ENCODE data around the gene COL9A3.

The COL9A3 gene

GRCh38 chr20:62778601-62779416 is 38.0 kb upstream of the COL9A3 start:
- no peak for DNase-seq

- DNase-seq: no peak
These were observed 37.5 kb upstream of the COL9A3 start for GRCh38 chr20:62779417-62779685.

GRCh38 chr20:62780204-62780603 is 36.6 kb upstream of the COL9A3 start:
- DNase-seq: no peak

- no peak for DNase-seq
These were observed 36.2 kb upstream of the COL9A3 start for GRCh38 chr20:62780696-62781095.

GRCh38 chr20:62782149-62782892 is 34.5 kb upstream of the COL9A3 start:
- no peak for DNase-seq

- DNase-seq: no peak
These were observed 34.0 kb upstream of the COL9A3 start for GRCh38 chr20:62782893-62783278.

GRCh38 chr20:62784497-62784896 is 32.4 kb upstream of the COL9A3 start:
- no peak for DNase-seq

- no peak for DNase-seq
These were observed 31.5 kb upstream of the COL9A3 start for GRCh38 chr20:62785393-62785792.

GRCh38 chr20:62786157-62786556 is 30.7 kb upstream of the COL9A3 start:
- DNase-seq: no peak

DNA sequence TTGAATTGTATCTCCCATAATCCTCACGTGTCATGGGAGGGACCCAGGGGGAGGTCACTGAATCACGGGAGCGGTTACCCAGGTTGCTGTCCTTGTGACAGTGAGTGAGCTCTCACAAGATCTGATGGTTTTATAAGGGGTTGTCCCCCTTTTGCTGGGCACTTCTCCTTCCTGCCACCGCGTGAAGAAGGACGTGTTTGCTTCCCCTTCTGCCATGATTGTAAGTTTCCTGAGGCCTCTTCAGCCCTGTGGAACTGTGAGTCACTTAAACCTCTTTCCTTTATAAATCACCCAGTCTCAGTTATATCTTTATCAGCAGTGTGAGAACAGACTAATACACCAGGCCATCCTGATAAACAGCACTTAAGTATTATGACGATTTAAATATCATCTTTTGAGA is 29.5 kb upstream of the COL9A3 start:
- no peak for DNase-seq

DNA sequence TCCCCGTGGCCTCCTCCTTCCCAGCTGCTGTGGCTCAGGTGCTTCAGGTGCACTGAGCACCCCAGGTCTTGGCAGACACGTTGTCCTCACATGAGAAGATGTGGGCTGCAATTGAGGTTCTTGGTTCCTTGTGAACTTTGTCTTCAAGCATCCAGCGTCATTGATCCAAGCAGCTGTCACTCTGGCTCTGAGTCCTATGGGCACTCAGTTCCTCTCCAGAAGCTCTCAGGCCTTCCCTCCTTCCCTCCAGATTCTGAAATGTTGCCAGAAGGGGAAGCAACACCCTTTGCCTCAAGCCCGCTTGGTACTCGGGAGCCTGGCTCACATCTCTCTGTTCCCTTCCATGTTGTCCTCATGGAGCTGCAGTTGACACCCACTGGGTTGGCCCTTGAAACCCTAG is 29.0 kb upstream of the COL9A3 start:
- DNase-seq: no peak

DNA sequence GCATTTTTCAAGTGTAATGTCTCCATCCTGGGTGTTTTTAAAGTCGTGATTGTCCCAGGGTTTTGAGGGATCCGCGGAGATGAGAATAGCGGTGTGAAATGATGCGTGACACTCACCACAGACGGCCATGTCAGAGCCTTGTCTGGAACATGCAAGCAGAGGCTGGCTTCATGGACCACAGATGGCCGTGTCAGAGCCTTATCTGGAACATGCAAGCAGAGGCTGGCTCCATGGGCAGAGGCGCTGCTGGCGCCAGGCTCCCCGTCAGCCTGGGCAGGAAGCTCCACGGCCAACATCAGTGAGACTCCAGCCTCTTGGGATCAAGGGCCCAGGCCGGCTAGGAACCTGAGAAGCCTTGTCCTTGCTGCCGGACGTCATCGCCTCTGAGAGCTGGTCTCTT is 28.2 kb upstream of the COL9A3 start:
- DNase-seq: no peak

GRCh38 chr20:62790075-62790474 is 26.8 kb upstream of the COL9A3 start:
- no peak for DNase-seq

DNA sequence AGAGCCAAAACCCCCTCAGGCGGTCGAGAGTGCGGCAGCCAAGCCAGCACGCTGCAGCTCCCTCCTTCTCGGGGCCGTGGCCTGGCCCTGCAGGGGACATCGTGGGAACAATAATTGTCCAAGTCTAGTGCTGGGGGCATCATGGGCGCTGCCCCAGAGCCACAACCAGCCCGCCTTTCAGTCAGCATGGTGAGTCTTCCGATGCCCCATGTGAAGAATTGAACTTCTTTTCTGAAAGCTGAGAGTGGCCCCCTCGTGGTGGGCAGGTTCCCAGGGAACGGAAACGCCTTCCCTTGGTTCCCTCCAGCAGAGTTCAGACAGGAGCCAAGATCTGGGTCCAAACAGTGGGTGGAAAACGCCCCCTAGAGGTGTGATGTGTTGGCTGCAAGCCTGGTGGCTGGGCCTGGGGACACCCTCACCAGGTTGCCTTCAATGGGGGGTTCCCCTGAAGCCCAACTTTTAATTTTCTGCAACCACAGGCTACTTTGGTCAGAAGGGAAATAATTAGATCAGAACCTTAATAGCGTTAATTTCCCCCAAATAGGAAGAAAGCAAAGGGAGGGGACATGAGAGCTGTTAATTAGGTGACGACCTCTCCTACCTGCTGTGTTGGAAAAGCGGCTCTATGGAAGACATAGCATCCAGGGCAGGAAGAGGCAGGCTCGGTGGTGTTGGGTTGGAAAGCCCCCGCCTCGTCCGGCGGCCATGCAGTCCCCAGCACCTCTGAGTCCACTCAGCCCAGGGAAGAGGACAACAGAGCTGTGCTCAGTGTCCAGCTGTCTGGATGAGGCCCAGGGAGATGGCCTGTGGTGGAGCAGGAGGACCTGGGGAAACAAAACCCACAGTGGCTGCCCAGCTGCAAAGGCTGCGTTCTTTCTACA is 25.3 kb upstream of the COL9A3 start:
- DNase-seq: no peak

DNA sequence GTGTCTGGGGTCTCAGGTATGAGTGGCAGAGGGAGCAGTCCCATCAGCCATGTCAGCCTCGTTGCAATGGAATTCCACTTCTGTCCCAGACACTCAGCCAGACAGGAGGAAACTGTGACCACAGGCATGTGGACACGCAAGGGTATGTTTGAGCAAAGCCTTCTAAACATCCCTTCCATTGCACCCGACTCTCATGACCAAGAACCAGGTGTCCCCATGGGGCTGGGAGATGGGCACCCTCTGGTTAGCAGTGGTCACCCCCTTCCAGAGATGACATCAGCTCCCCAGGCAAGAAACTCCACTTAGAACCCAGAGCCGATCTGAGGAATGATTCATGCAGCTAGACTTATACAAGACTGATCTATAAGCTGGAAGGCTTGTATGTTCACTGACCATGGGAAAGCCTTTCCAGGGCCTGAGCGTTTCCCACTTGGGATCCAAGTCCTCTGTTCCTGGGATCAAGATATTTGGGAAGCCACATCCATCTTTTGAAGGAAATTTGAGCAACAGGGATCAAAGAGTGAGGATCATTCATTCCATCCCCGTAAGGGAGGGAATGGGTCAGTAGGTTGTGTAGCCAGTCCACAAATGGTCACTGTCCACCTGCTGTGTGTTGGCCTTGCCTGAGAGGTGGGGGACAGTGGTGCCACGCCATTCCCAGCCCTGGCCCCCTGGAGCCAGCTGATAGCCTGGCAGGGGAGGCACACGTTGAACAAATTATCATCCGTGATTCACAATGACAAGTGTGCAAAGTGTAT is 24.5 kb upstream of the COL9A3 start:
- no peak for DNase-seq

DNA sequence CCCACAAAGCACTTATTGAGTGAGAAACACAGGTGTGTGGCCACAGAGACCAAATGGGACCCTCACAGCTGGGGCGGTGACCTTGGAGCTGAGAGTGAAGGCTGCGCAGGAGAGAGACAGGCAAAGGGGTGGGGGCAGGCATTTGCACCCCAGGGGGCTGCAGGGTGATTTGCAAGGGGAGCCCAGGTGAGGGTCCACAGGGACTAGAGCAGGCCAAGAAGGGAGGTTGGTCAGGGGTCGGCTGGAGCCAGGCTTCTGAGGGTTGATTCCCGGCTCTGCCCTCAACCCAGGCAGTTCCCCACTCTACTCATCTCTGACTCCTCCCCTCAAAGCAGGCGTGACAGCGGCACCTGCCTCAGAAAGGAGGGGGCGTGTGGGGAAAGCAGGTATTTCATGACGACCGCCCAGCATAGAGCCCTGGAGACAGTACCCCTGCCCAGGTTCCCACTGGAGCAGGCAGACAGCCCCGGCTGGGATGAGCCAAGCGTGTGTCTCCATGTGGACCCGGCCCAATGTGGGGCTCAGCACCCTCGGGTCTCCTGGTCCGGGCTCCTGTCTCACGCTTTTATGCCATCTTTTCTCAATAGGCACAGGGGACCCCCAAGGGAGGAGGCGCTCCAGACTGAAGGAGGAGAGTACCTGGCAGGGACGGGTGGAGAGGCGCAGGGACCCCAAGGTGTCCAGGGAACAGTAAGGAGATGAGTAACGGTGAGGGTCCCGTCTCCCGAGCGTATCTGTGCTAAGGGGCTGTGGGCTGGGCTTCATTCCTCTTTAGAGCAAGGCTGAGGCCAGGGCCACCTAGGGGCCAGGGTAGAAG is 23.7 kb upstream of the COL9A3 start:
- DNase-seq: no peak

DNA sequence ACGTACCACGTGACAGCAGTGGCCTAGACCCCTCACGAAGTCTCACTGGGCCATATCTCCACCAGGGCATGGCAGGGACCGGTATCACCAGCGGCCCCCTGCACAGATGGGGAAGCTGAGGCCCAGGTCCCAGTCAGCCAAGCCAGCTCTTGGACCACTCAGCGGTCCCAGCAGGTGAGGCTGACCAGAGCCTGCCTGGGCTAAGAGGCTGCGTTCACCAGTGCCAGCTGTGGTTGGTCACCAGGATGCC is 23.2 kb upstream of the COL9A3 start:
- no peak for DNase-seq

GRCh38 chr20:62794007-62794724 is 22.7 kb upstream of the COL9A3 start:
- peak; percentile 87 for DNase-seq

DNA sequence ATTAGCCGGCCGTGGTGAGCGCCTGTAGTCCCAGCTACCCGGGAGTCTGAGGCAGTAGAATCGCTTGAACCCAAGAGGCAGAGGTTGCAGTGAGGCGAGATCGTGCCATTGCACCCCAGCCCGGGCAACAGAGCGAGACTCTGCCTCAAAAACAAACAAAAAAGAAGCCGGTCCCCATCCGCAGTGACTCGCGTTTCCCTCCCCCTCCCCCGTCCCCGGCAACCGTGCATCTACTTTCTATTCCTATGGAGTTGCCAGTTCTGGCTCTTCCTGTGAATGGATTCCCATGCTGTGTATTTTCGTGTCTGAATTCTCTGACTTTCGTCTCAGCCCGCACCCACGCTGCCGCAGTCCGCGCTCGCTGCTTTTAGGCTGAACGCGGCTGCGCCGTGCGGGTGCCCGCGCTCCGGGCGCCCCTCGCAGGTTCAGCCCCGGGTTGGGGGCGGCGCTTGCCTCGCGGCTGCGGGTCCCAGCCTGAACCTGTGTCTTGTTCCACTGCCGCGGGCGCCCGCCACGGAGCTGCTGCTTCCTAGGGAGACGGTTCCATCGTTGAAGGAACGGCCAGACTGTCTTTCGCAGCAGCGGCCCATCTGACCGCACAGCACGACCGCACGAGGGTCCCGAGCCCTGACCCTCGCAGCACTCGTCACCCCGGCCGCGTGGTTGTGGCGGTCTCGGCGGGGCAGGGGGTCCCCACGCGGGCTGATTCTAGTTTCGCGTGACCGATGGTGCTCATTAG is 21.7 kb upstream of the COL9A3 start:
- peak; percentile 55 for DNase-seq

DNA sequence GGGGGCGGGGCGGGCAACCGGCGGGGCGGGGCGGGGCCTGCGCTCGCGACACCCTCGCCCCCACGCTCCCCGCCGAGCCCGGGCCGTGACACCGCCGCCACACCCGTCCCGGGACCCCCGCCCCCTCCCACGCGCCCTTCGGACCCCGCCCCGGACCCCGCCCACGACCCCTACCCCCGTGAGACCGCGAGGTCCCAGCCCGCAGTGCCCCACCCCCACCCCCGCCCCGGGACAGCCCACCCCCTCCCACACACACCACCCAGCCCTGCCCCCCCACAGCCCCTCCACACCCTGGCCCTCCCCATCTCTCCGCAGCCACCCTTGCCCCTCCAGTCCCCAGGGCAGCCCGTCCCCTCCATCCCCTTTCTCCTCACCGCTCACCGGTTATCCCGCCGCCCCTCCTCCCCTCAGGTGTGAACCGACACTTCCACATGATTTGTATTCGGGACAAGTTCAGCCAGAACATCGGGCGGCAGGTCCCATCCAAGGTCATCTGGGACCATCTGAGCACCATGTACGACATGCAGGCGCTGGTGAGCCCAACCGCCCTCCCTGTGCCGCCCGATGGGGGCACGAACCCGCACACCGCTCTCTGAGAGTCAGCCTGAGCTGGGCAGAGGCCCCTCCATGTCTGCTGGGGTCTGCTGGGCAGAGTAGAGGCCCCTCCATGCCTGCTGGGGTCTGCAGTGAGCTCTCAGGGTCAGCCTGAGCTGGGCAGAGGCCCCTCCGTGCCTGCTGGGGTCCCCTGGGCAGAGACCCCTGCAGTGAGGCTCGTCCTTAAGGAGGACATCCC is 20.0 kb upstream of the COL9A3 start:
- DNase-seq: no peak

Data from activated gamma-delta T cell (primary cell).